ENCODE results near the gene GNG8. TPM values are rescaled to one million over a fixed set of nuclear protein-coding genes. Genes with fewer than 3 reads are reported as not detected.

Gene GNG8
- total and polyA plus RNA-seq, 9 of the 15 experiments (the other 6 are each of a cell fraction or from before 2014, with no cell fraction given), result 1.3 TPM; not detected in 8

GRCh38 chr19:46639358-46640182 is 3.6 kb upstream of the GNG8 start:
- H3K4me1 ChIP-seq (replicated peaks in 1 of 2; ENCODE audit: control insufficient read depth in 2 of 2, insufficient read depth in 2 of 2, low read length in 2 of 2), result peaks cover 18 to 43% of the 10 kb centered on the region in 2 experiments; a peak in 4 of 5 replicates
- peak overlapping the region; percentile 90 for H3K4me2 ChIP-seq (ENCODE audit: insufficient read depth, low read length)
- CTCF ChIA-PET (ENCODE audit: low intra/inter-chr PET ratio), result interaction anchor here (0.6 to 0.7 kb wide), 2 partner anchors 114 to 219 kb away, joined by 3 read pairs; no protein-coding TSS in a partner anchor
- WGBS (ENCODE audit: insufficient coverage, low coverage, missing lambda C conversion rate), result 35% methylated on average over 15 of the region's 49 CpGs
- peak overlapping the region; percentile 53 for H3K4me3 ChIP-seq
- DNase-seq (ENCODE audit: extremely low read depth in 1 of 4, low spot score in 3 of 4) (peak; percentile 51 to 78 (median 59)), ATAC-seq (peak; percentile 44), FAIRE-seq (peak; percentile 51)
- in situ Hi-C loops (cut with MboI) (no loop called here), intact Hi-C loops (cut with micrococcal nuclease) (no loop called here)
- H3K36me3 ChIP-seq (ENCODE audit: control insufficient read depth, insufficient read depth, low read length), result no peaks in the 10 kb centered on the region
- peak overlapping the region; percentile 79 for H2AFZ ChIP-seq (ENCODE audit: low read depth, low read length)
- H3K9me1 ChIP-seq (ENCODE audit: control insufficient read depth, insufficient read depth, low read length), result no peaks in the 10 kb centered on the region
- BruUV-seq (replicated peaks), result no TSS peak
- no peaks in the 10 kb centered on the region for H3K27me3 ChIP-seq (ENCODE audit: control insufficient read depth in 2 of 2, insufficient read depth in 2 of 2, low read length in 2 of 2)
- peak overlapping the region; percentile 52 to 91; a peak in 3 of 4 replicates for H3K9ac ChIP-seq (ENCODE audit: insufficient read depth in 1 of 2, low read depth in 2 of 2, low read length in 2 of 2)
- POLR2A ChIA-PET, result interaction anchor here (0.6 to 0.7 kb wide), 6 partner anchors 8 to 120 kb away, joined by 3 to 5 read pairs (median 3); partner anchors contain the start of gene CALM3
- peak overlapping the region; percentile 44; the same call in 2 of the 3 replicates for H3K27ac ChIP-seq (ENCODE audit: extremely low read depth, low read depth, low read length)
- H3K9me3 ChIP-seq (replicated peaks; ENCODE audit: control insufficient read depth, insufficient read depth, low read depth, low read length), result no peaks in the 10 kb centered on the region
- H4K20me1 ChIP-seq (replicated peaks; ENCODE audit: control insufficient read depth, insufficient read depth, low read length), result no peaks in the 10 kb centered on the region
- H3K79me2 ChIP-seq (ENCODE audit: control insufficient read depth, insufficient read depth, low read length), result no peaks in the 10 kb centered on the region
- TF ChIP-seq TRIM24 (IDR thresholded peaks at IDR 0.05), result 0 out of 4 replicates have a peak, but pooled peaks of 1 of the 2 experiments have one; percentile 13
- peak; percentile 14 to 64; a peak in 1 of 4 replicates for TF ChIP-seq KDM1A (IDR thresholded peaks at IDR 0.05)
- TF ChIP-seq RBM25 (IDR thresholded peaks at IDR 0.05; ENCODE audit: low read depth, low read length, severe bottlenecking), result peak; percentile 67
- no peak for TF ChIP-seq HNRNPL (IDR thresholded peaks at IDR 0.05; ENCODE audit: low read depth, low read length)
- no peak for TF ChIP-seq ZBTB34 (CRISPR knock-in tag; IDR thresholded peaks at IDR 0.05)
- TF ChIP-seq E2F6 (IDR thresholded peaks at IDR 0.05; ENCODE audit: borderline replicate concordance in 1 of 2, extremely low read depth in 1 of 2, insufficient read depth in 1 of 2, insufficient read length in 1 of 2, low read depth in 1 of 2, low read length in 1 of 2, poor library complexity in 1 of 2, severe bottlenecking in 1 of 2), result peak in 1 of 2 experiments; percentile 20
- peak; percentile 1; the same call in 1 of the 2 replicates for TF ChIP-seq SP1 (CRISPR knock-in tag; IDR thresholded peaks at IDR 0.05)
- TF ChIP-seq CBFA2T2 (conservative IDR thresholded peaks at IDR 0.05), result no peak
- no peak for TF ChIP-seq SAFB2 (IDR thresholded peaks at IDR 0.05; ENCODE audit: borderline replicate concordance, low read depth, low read length, severe bottlenecking)
- TF ChIP-seq WHSC1 (IDR thresholded peaks at IDR 0.05; ENCODE audit: low read length), result no peak
- TF ChIP-seq ZBTB49 (CRISPR knock-in tag; IDR thresholded peaks at IDR 0.05; ENCODE audit: borderline replicate concordance), result no peak
- TF ChIP-seq HNRNPLL (IDR thresholded peaks at IDR 0.05; ENCODE audit: low read depth, low read length, poor library complexity, severe bottlenecking), result no peak
- no peak for TF ChIP-seq MAX (CRISPR knock-in tag; IDR thresholded peaks at IDR 0.05)

Measured in K562 (cell line).